GM18505 (cell line): Measurements from ENCODE around the gene SURF6.
"Not testable (repeated sequence)": the region's sequence is repeated elsewhere in the genome, so short reads cannot be mapped to it uniquely, and the experiment has no call there.

Experiments
- ATAC-seq: cut with Tn5 transposase; IDR thresholded peaks from one replicate; pipeline ENCODE4 v1.9.1; 2021; ENCODE audit not compliant: unreplicated experiment
- POLR2A ChIP-seq: IDR thresholded peaks from 4 replicates; pipeline ENCODE4 v1.6.1; 2011; ENCODE audit warnings: borderline replicate concordance; ENCODE audit not compliant: insufficient read depth, insufficient read length; ENCODE audit errors: extremely low read depth

SURF6 gene

GRCh38 chr9:133334161-133334560 lies 1.8 kb downstream of the SURF6 start:
- no peak for ATAC-seq
- no peak for TF ChIP-seq POLR2A

- TF ChIP-seq POLR2A = no peak
These were observed 2.4 kb downstream of the SURF6 start for GRCh38 chr9:133333566-133333965.

GRCh38 chr9:133333011-133333410 lies 3.0 kb downstream of the SURF6 start:
- no peak for ATAC-seq
- TF ChIP-seq POLR2A = no peak

More at GRCh38 chr9:133333566-133333965, 2.4 kb downstream of the SURF6 start:
- ATAC-seq = no peak

- no peak for TF ChIP-seq POLR2A
- no peak for ATAC-seq
These were observed 3.6 kb downstream of the SURF6 start for GRCh38 chr9:133332381-133332730.

GRCh38 chr9:133331641-133332380 lies 4.2 kb downstream of the SURF6 start:
- no peak for TF ChIP-seq POLR2A
- no peak for ATAC-seq

GRCh38 chr9:133331221-133331620 lies 4.8 kb downstream of the SURF6 start:
- TF ChIP-seq POLR2A = no peak
- no peak for ATAC-seq

GRCh38 chr9:133329306-133330156 lies 6.5 kb downstream of the SURF6 start:
- ATAC-seq = not testable (repeated sequence)

GRCh38 chr9:133327834-133328484 lies 8.0 kb downstream of the SURF6 start:
- no peak for ATAC-seq
- TF ChIP-seq POLR2A = no peak

- ATAC-seq = not testable (repeated sequence)
These were observed 9.0 kb downstream of the SURF6 start for GRCh38 chr9:133327021-133327420.

GRCh38 chr9:133323991-133324703 lies 11.8 kb downstream of the SURF6 start:
- no peak for ATAC-seq
- TF ChIP-seq POLR2A = no peak

- TF ChIP-seq POLR2A = no peak
- ATAC-seq = no peak
These were observed 12.8 kb downstream of the SURF6 start for GRCh38 chr9:133323211-133323610.

GRCh38 chr9:133322701-133323100 lies 13.3 kb downstream of the SURF6 start:
- no peak for TF ChIP-seq POLR2A
- no peak for ATAC-seq

GRCh38 chr9:133321411-133321935 lies 14.5 kb downstream of the SURF6 start:
- ATAC-seq = no peak
- no peak for TF ChIP-seq POLR2A

- no peak for ATAC-seq
- no peak for TF ChIP-seq POLR2A
These were observed 15.5 kb downstream of the SURF6 start for GRCh38 chr9:133320421-133320881.

GRCh38 chr9:133317551-133317950 lies 18.4 kb downstream of the SURF6 start:
- not testable (repeated sequence) for ATAC-seq
